HepG2 (cell line): ENCODE measurements around the gene ZNF624. TPM values are rescaled to one million over a fixed set of nuclear protein-coding genes. Genes with fewer than 3 reads are reported as not detected.

Experiments used
- ATAC-seq: fragments of 200-7000 bp; cut with Tn5 transposase; 3 replicates; pipeline ENCODE4 v1.9.1; 2020; ENCODE audit warnings: mild to moderate bottlenecking, moderate library complexity
- BruUV-seq: library from RNA; stranded (reverse); fragments of 400-500 nt; replicated peaks from 2 replicates; lab custom pipeline; 2021; lab: Mats Ljungman, UMichigan
- CTCF ChIA-PET: fragments of 300-600 bp; formaldehyde crosslinking; extraction: SDS; loops from one replicate; lab custom pipeline; 2021; ENCODE audit warnings: low total read pairs, inconsistent platforms, low intra/inter-chr PET ratio; lab: Yijun Ruan, JAX
- POLR2A ChIA-PET: fragments of 350-600 bp; sonication (Branson Sonifier 250); formaldehyde crosslinking; loops from one replicate; lab custom pipeline; 2020; ENCODE audit warnings: antibody characterized with exemption, inconsistent platforms; lab: Yijun Ruan, JAX
- DNase-seq: peaks from one replicate; pipeline ENCODE4 v3.0.0-alpha.2; 2015; ENCODE audit warnings: low spot score
- FAIRE-seq: peaks from 3 replicates; lab custom pipeline; 2011; peaks lifted over from hg19 to GRCh38; lab: Jason Lieb, UNC
- H2AFZ ChIP-seq: one replicate; pipeline ENCODE4 v1.6.1; 2011; ENCODE audit warnings: low read length, inconsistent platforms
- H3K27ac ChIP-seq: fragments of 300-600 bp; 3 replicates; pipeline ENCODE4 v1.8.0; 2011; ENCODE audit warnings: mixed run types, mild to moderate bottlenecking, mixed read lengths, low read length, inconsistent platforms; ENCODE audit not compliant: insufficient read depth; ENCODE audit errors: extremely low read length
- H3K27me3 ChIP-seq, 2 experiments: fragments of 200-600 bp in 1 of 2; 2 replicates in 1 of 2; 3 replicates in 1 of 2; pipeline versions ENCODE4 v1.6.0 to v1.8.0; 2011; ENCODE audit warnings: low read length in 2 of 2, mild to moderate bottlenecking in 2 of 2, moderate library complexity in 2 of 2, inconsistent platforms in 1 of 2; ENCODE audit not compliant: insufficient read depth in 2 of 2, control insufficient read depth in 1 of 2
- H3K36me3 ChIP-seq, 2 experiments: fragments of 200-600 bp in 1 of 2; replicated peaks in 1 of 2; 2 replicates in 1 of 2; 3 replicates in 1 of 2; pipeline versions ENCODE4 v1.5.1 to v1.8.0; 2011; ENCODE audit warnings: low read length in 2 of 2, inconsistent platforms in 1 of 2; ENCODE audit not compliant: insufficient read depth in 2 of 2, control insufficient read depth in 1 of 2
- H3K4me1 ChIP-seq: 2 replicates; pipeline ENCODE4 v1.5.1; 2012; ENCODE audit warnings: low read length, inconsistent platforms; ENCODE audit not compliant: insufficient read depth
- H3K4me2 ChIP-seq: 2 replicates; pipeline ENCODE4 v1.6.0; 2011; ENCODE audit warnings: low read depth, low read length, inconsistent platforms
- H3K4me3 ChIP-seq, 3 experiments: fragments of 200-600 bp in 1 of 3; sonication (generic), shearing (Covaris generic) in 1 of 3; replicated peaks in 1 of 3; 2 replicates each; pipeline ENCODE4 v1.5.1; 2011 to 2016; ENCODE audit warnings: low read length in 3 of 3, inconsistent platforms in 2 of 3, low read depth in 2 of 3, mild to moderate bottlenecking in 2 of 3, control low read depth in 1 of 3, mixed read lengths in 1 of 3; ENCODE audit not compliant: insufficient read depth in 1 of 3
- H3K79me2 ChIP-seq: one replicate; pipeline ENCODE4 v1.6.1; 2011; ENCODE audit warnings: low read length, inconsistent platforms; ENCODE audit not compliant: insufficient read depth
- H3K9ac ChIP-seq: 2 replicates; pipeline ENCODE4 v1.6.0; 2011; ENCODE audit warnings: mild to moderate bottlenecking, low read depth, low read length, inconsistent platforms; ENCODE audit not compliant: insufficient read depth
- H3K9me3 ChIP-seq: 2 replicates; pipeline ENCODE4 v1.5.1; 2012; ENCODE audit warnings: mild to moderate bottlenecking, low read length
- H4K20me1 ChIP-seq: 2 replicates; pipeline ENCODE4 v1.6.0; 2011; ENCODE audit warnings: inconsistent platforms, mild to moderate bottlenecking, low read length, moderate library complexity; ENCODE audit not compliant: insufficient read depth
- ARID3A ChIP-seq: IDR thresholded peaks from 2 replicates; pipeline ENCODE4 v1.6.1; 2012; ENCODE audit warnings: low read depth, low read length, improper control_type of control experiment
- ATRX ChIP-seq: sonication (generic); formaldehyde crosslinking; IDR thresholded peaks from 2 replicates; pipeline ENCODE4 v1.4.0; 2020; ENCODE audit warnings: missing genetic modification reagents, borderline replicate concordance
- DNMT1 ChIP-seq: sonication (generic); formaldehyde crosslinking; IDR thresholded peaks from 2 replicates; pipeline ENCODE4 v1.5.1; 2020; ENCODE audit warnings: mild to moderate bottlenecking, missing genetic modification reagents
- GATAD2A ChIP-seq: IDR thresholded peaks from 2 replicates; pipeline ENCODE4 v1.6.1; 2016
- HDAC1 ChIP-seq: sonication (generic); formaldehyde crosslinking; IDR thresholded peaks from 2 replicates; pipeline ENCODE4 v1.5.1; 2020; ENCODE audit warnings: mild to moderate bottlenecking, missing genetic modification reagents
- HNF4A ChIP-seq: sonication (generic); formaldehyde crosslinking; IDR thresholded peaks from 2 replicates; pipeline ENCODE4 v1.4.0; 2020; ENCODE audit warnings: missing genetic modification reagents
- HNF4G ChIP-seq, 2 experiments: sonication (generic) in 1 of 2; formaldehyde crosslinking in 1 of 2; IDR thresholded peaks; 2 replicates each; pipeline versions ENCODE4 v1.4.0 to v1.6.1; 2011 to 2020; ENCODE audit warnings: borderline replicate concordance in 2 of 2, low read depth in 2 of 2, mild to moderate bottlenecking in 2 of 2, low read length in 1 of 2, missing genetic modification reagents in 1 of 2, moderate library complexity in 1 of 2
- JUND ChIP-seq: sonication (generic); formaldehyde crosslinking; IDR thresholded peaks from 2 replicates; pipeline ENCODE4 v1.8.0; 2022; ENCODE audit warnings: mild to moderate bottlenecking, missing genetic modification reagents
- MYPOP ChIP-seq: sonication (generic); formaldehyde crosslinking; IDR thresholded peaks from 2 replicates; pipeline ENCODE4 v1.8.1; 2023; ENCODE audit warnings: mild to moderate bottlenecking, moderate library complexity, missing genetic modification reagents
- NR3C1 ChIP-seq: sonication (generic); formaldehyde crosslinking; IDR thresholded peaks from 2 replicates; pipeline ENCODE4 v1.4.0; 2020; ENCODE audit warnings: missing genetic modification reagents
- PAXIP1 ChIP-seq: sonication (generic); formaldehyde crosslinking; conservative IDR thresholded peaks from 2 replicates; pipeline ENCODE4 v1.4.0; 2020; ENCODE audit warnings: mild to moderate bottlenecking, missing genetic modification reagents, moderate library complexity
- ZBTB38 ChIP-seq: sonication (generic); formaldehyde crosslinking; IDR thresholded peaks from 2 replicates; pipeline ENCODE4 v1.5.1; 2020; ENCODE audit warnings: mild to moderate bottlenecking, missing genetic modification reagents
- ZMAT3 ChIP-seq: sonication (generic); formaldehyde crosslinking; conservative IDR thresholded peaks from 2 replicates; pipeline ENCODE4 v1.7.0; 2021; ENCODE audit warnings: missing genetic modification reagents
- ZMAT5 ChIP-seq: sonication (generic); formaldehyde crosslinking; IDR thresholded peaks from 2 replicates; pipeline ENCODE4 v1.5.0; 2020; ENCODE audit warnings: mild to moderate bottlenecking, low read depth, missing genetic modification reagents, borderline replicate concordance
- ZNF577 ChIP-seq: sonication (generic); formaldehyde crosslinking; IDR thresholded peaks from 2 replicates; pipeline ENCODE4 v1.4.0; 2020; ENCODE audit warnings: mild to moderate bottlenecking, low read depth, missing genetic modification reagents, borderline replicate concordance
- ZNF691 ChIP-seq: sonication (generic); formaldehyde crosslinking; IDR thresholded peaks from 2 replicates; pipeline ENCODE4 v1.4.0; 2020; ENCODE audit warnings: missing genetic modification reagents, low read depth, mild to moderate bottlenecking, borderline replicate concordance
- WGBS: methylation state at CpG from one replicate; pipeline ENCODE4 v1.1.6; 2017; ENCODE audit warnings: low lambda C conversion rate; 5-methylcytosine and 5-hydroxymethylcytosine counted together
- in situ Hi-C: cut with HindIII; loops from 2 replicates; pipeline ENCODE4 v1.10.0; 2017; ENCODE audit warnings: low pct_unique_long_range_greater_than_20kb; ENCODE audit not compliant: extremely low pct_ligation_motif_present
- intact Hi-C: fragments of 100-400 bp; cut with micrococcal nuclease; formaldehyde crosslinking; loops from one replicate; pipeline ENCODE4 v1.10.0; 2022; ENCODE audit not compliant: unreplicated experiment
- polyA plus RNA-seq, 8 experiments: library from polyadenylated mRNA; depleted of rRNA in 3 of 8; stranded (reverse) in 7 of 8; unstranded in 1 of 8; fragments of >200 nt; fragmentation: Illumina TruSeq in 4 of 8; extraction: Trizol in 4 of 8; gene quantifications; 2 replicates each; pipeline versions ENCODE4 v1.2.1 to v1.2.3, GENCODE V29; 2011 to 2016; ENCODE audit warnings: low read depth in 4 of 8, missing spikeins in 1 of 8, mixed read lengths in 1 of 8; ENCODE audit not compliant: insufficient read depth in 1 of 8
- total RNA-seq, 5 experiments: library from RNA; depleted of rRNA; stranded (reverse); fragments of >200 nt; fragmentation: Illumina TruSeq; extraction: Trizol; gene quantifications; 2 replicates each; pipeline ENCODE4 v1.2.3, GENCODE V29; 2016; ENCODE audit warnings: low read depth in 1 of 5

ZNF624 gene
- total and polyA plus RNA-seq, 2 of the 13 experiments (the other 11 are each of a cell fraction or from before 2014, with no cell fraction given): 0.75 to 3.5 TPM

GRCh38 chr17:16599537-16599936 is 54.1 kb downstream of the ZNF624 start:
- Histone ChIP-seq H3K4me2 (peak overlapping the region; percentile 25; the same call in 1 of the 2 replicates), H3K4me1 (peaks cover 13% of the 10 kb centered on the region), H3K4me3 (no peak overlapping the region), H4K20me1 (no peaks in the 10 kb centered on the region), H3K9ac (no peak overlapping the region), H3K27me3 (peaks cover 2 to 3% of the 10 kb centered on the region in 2 experiments; a peak in 1 of 5 replicates), H3K36me3 (no peaks in the 10 kb centered on the region), H2AFZ (no peak overlapping the region), H3K27ac (no peak overlapping the region), H3K79me2 (no peaks in the 10 kb centered on the region), H3K9me3 (no peaks in the 10 kb centered on the region)
- WGBS: 0% methylated on average over 4 of the region's 5 CpGs
- DNase-seq (peak; percentile 26), FAIRE-seq (no peak), ATAC-seq (peak; percentile 81)
- in situ Hi-C loops: no loop called here
- ChIA-PET POLR2A (no interaction called here), CTCF (no interaction called here)
- intact Hi-C loops: no loop called here
- no TSS peak for BruUV-seq
- TF ChIP-seq ZNF691: no peak
- TF ChIP-seq PAXIP1 (CRISPR knock-in tag): 0 out of 2 replicates have a peak, but pooled peaks have one; percentile 27
- no peak for TF ChIP-seq NR3C1 (CRISPR knock-in tag)
- no peak for TF ChIP-seq ZNF577 (CRISPR knock-in tag)
- TF ChIP-seq ZBTB38 (CRISPR knock-in tag): no peak
- no peak for TF ChIP-seq ZMAT5 (CRISPR knock-in tag)
- 0 out of 2 replicates have a peak, but pooled peaks have one; percentile 29 for TF ChIP-seq HDAC1 (CRISPR knock-in tag)
- TF ChIP-seq DNMT1: no peak
- no peak for TF ChIP-seq ATRX (CRISPR knock-in tag)
- peak; percentile 37; the same call in 1 of the 2 replicates for TF ChIP-seq HNF4G (IDR thresholded peaks at IDR 0.05; ENCODE audit: borderline replicate concordance, low read depth, low read length)
- no peak for TF ChIP-seq HNF4G (CRISPR knock-in tag; IDR thresholded peaks at IDR 0.05; ENCODE audit: borderline replicate concordance, low read depth)
- no peak for TF ChIP-seq MYPOP (CRISPR knock-in tag)
- TF ChIP-seq ZMAT3 (CRISPR knock-in tag): no peak
- TF ChIP-seq ARID3A: no peak
- no peak for TF ChIP-seq JUND
- TF ChIP-seq GATAD2A (CRISPR knock-in tag): no peak
- peak; percentile 21; the same call in 1 of the 2 replicates for TF ChIP-seq HNF4A
